Skeletal muscle tissue (tissue), 4 donors: ENCODE results near the gene AKAP5. TPM values are rescaled to one million over a fixed set of nuclear protein-coding genes. Genes with fewer than 3 reads are reported as not detected.

Source experiments
- H3K27ac ChIP-seq: one replicate; pipeline ENCODE4 v1.7.0; 2013; ENCODE audit warnings: mild to moderate bottlenecking, low read depth, low read length, inconsistent platforms
- H3K27me3 ChIP-seq, 3 donors: one replicate each; pipeline ENCODE4 v1.7.0; 2013; ENCODE audit warnings: low read length in 3 of 3; ENCODE audit not compliant: control insufficient read depth in 3 of 3, insufficient read depth in 3 of 3
- H3K36me3 ChIP-seq, 3 donors: one replicate each; pipeline ENCODE4 v1.7.0; 2013; ENCODE audit warnings: low read length in 3 of 3; ENCODE audit not compliant: control insufficient read depth in 3 of 3, insufficient read depth in 3 of 3
- H3K4me1 ChIP-seq, 3 donors: one replicate each; pipeline ENCODE4 v1.7.0; 2013; ENCODE audit warnings: low read length in 3 of 3, mild to moderate bottlenecking in 3 of 3; ENCODE audit not compliant: control insufficient read depth in 3 of 3, insufficient read depth in 3 of 3
- H3K4me3 ChIP-seq, 3 donors: one replicate each; pipeline ENCODE4 v1.7.0; 2013; ENCODE audit warnings: low read length in 3 of 3
- H3K9ac ChIP-seq, 3 donors: one replicate each; pipeline ENCODE4 v1.7.0; 2013; ENCODE audit warnings: low read length in 3 of 3, mild to moderate bottlenecking in 3 of 3, moderate library complexity in 2 of 3, low read depth in 1 of 3
- H3K9me3 ChIP-seq, 3 donors: one replicate each; pipeline ENCODE4 v1.7.0; 2013; ENCODE audit warnings: low read length in 3 of 3; ENCODE audit not compliant: control insufficient read depth in 3 of 3
- total RNA-seq: library from RNA; depleted of rRNA; stranded (reverse); fragments of >200 nt; gene quantifications from one replicate; pipeline ENCODE4 v1.2.3, GENCODE V29; 2014
- donor health status: Osteomylitis.

The AKAP5 gene
- total RNA-seq, 1 donor from 2014 or later: 0.52 TPM

DNA sequence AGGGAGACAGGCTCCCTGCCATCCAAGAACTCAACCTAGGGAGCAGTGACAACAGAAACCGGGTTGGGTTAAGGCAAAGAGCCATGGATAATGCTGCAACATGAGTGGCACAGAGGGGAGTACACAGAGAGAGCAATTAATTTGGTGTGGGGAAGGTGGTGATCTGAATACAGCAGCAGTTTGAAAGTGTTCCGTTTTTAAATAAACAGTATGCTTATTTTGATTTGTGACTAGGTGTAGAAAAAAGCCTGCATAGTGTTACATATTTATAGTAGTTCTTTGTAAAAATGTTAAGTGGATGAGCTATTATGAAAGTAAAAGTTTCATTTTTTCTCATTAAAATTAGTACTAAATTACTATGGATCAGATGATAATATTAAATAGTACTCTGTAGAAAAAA lies 8.7 kb downstream of the AKAP5 start:
- Histone ChIP-seq H3K9ac (no peak overlapping the region), H3K36me3 (no peaks in the 10 kb centered on the region)

DNA sequence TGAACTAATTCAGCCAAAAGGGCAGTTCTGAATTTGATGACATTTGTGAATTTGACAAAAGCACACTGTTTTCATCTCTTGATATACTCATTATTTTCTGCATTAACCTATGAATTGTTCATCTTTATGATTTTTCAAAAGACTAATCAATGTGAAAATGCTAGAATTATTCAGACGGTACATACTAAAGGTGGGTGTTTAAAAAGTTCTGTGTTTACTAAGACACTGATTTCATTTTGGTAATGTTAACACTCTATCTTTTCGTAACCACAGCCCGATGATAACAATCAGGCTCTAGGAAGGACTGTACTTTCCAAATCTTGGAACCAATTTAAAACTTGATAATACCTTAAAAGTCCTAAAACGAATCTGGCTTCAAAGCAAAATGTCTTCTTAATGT lies 9.4 kb downstream of the AKAP5 start:
- Histone ChIP-seq H3K4me3 (no peak overlapping the region), H3K9ac (no peak overlapping the region), H3K36me3 (no peaks in the 10 kb centered on the region), H3K27me3 (no peaks in the 10 kb centered on the region), H3K27ac (no peak overlapping the region), H3K9me3 (no peaks in the 10 kb centered on the region), H3K4me1 (no peaks in the 10 kb centered on the region)

More for the DNA sequence above, 8.7 kb downstream of the AKAP5 start:
- H3K4me1 ChIP-seq: no peaks in the 10 kb centered on the region
- no peak overlapping the region for H3K4me3 ChIP-seq
- no peaks in the 10 kb centered on the region for H3K27me3 ChIP-seq
- no peak overlapping the region for H3K27ac ChIP-seq
- H3K9me3 ChIP-seq: no peaks in the 10 kb centered on the region

DNA sequence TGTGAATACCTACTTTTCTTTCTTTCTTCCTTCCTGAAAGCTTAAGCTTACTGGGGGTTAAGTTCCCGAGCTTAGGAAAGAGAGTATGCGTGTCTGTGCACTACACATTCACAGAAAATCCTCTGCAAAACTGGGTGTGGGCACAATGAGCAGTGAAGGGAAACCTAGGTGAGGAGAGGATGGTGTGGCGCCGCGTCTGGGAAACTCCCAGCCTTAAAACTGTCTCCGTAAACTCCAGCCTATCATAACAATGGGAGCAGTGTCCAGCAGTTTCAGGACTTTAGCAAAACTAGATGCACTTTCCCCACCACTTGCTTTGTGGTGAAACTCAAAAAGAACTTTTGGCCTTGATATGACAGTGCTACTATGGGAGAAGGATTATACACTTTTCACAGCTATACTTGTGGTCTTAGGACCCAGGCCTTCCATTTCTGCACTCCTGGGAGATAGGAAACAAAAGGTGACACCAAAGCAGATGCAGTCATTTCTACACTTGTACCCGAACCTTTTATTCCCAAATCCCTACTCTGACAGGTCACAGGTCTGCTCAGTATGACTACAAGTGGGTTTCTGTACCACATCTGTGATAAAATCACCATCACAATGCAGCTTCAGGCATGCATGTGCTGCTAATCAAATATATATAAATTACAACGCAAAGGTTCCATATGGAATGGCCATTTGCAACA lies 10.4 kb downstream of the AKAP5 start:
- H3K4me3 ChIP-seq: no peak overlapping the region

DNA sequence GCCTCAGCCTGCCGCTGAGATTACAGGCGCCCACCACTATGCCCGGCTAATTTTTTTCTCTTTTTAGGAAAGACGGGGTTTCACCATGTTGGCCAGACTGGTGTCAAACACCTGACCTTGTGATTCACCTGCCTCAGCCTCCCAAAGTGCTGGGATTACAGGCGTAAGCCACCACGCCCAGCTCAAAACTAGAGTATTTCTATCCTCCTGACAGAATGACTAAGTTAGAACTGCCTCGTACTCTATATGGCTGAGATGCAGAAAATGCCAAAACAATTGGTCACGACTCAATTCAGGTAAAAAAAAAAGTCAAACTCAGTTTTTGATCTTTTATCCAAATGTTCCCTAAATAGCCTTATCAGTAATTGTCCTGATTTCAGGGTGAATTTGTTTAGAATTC lies 11.1 kb downstream of the AKAP5 start:
- H3K27me3 ChIP-seq: no peaks in the 10 kb centered on the region
- no peak overlapping the region for H3K4me3 ChIP-seq
- no peak overlapping the region for H3K9ac ChIP-seq
- H3K4me1 ChIP-seq: no peaks in the 10 kb centered on the region
- H3K27ac ChIP-seq: no peak overlapping the region
- H3K36me3 ChIP-seq: no peaks in the 10 kb centered on the region
- H3K9me3 ChIP-seq: no peaks in the 10 kb centered on the region

More for the DNA sequence above, 10.4 kb downstream of the AKAP5 start:
- no peak overlapping the region for H3K9ac ChIP-seq
- H3K9me3 ChIP-seq: no peaks in the 10 kb centered on the region
- H3K27ac ChIP-seq: no peak overlapping the region
- no peaks in the 10 kb centered on the region for H3K27me3 ChIP-seq
- no peaks in the 10 kb centered on the region for H3K36me3 ChIP-seq
- no peaks in the 10 kb centered on the region for H3K4me1 ChIP-seq

DNA sequence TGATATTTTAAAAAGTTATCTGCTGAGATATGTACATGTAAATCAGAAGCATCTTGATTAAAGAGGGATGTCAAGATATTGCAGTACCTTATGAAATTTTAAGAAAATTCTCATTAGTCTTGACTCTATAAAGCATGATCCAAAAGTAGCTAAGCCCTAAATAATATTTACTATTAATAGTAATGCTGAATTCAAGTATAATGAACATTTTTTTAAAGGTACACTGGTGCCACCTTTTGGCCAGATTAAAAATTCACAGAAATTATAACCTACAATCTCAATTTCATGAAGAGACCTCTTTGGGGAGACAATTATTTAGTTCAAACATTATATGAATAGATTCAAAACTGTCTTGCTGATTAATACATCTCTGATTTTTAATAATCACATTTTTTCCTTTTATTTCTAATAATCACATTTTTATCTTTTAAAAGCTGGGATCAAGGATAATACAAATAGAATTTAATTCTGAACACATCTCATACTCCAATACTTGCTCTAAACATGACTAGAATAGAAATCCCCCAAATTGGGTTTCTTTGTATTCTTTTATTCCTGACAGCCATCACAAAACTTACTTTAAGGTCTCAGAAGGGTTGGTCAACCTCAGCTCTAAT lies 13.4 kb downstream of the AKAP5 start:
- no peaks in the 10 kb centered on the region for H3K4me1 ChIP-seq
- no peaks in the 10 kb centered on the region for H3K27me3 ChIP-seq
- no peak overlapping the region for H3K4me3 ChIP-seq
- no peak overlapping the region for H3K27ac ChIP-seq
- H3K36me3 ChIP-seq: no peaks in the 10 kb centered on the region
- H3K9me3 ChIP-seq: no peaks in the 10 kb centered on the region
- H3K9ac ChIP-seq: no peak overlapping the region

DNA sequence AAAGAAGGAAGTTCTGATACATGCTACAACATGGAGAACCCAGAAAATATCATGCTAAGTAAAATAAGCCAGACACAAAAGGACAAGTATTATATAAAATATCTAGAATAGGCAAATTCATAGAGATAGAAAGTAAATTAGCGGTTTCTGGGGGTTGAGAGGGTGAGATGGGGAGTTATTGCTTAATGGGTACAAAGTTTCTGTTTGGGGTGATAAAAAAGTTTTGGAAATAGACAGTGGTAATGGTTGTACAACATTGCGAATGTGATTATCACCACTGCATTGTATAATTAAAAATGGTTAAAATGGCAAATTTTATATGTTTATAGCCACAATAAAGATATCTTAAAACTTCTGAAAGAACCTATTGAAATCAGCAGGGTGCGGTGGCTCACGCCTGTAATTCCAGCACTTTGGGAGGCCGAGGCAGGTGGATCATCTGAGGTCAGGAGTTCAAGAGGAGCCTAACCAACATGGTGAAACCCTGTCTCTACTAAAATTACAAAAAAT lies 23.3 kb downstream of the AKAP5 start:
- Histone ChIP-seq H3K27me3 (no peaks in the 10 kb centered on the region), H3K9me3 (no peaks in the 10 kb centered on the region), H3K4me1 (peaks cover 2 to 6% (median 4%) of the 10 kb centered on the region in 3 donors), H3K36me3 (peaks cover 2 to 22% (median 17%) of the 10 kb centered on the region in 3 donors), H3K27ac (no peak overlapping the region), H3K9ac (no peak overlapping the region), H3K4me3 (no peak overlapping the region)

DNA sequence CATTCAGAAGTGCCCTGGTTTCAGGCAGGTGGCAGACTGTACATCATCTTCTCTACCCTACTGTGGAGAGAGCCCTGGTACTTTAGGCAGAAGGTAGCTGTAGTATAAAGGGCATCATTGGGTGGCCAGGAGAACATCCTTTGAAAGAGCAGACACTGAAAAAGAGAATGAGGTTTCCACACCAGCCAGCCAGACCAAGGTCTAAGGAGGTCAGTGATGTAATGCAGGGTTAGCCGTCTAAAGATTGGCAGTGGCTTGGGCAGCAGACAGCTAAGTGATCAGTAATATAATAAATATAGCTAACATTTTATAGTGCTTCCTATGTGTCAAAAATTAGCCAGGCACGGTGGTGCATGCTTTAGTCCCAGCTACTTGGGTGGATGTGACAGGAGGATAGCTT lies 26.3 kb downstream of the AKAP5 start:
- Histone ChIP-seq H3K36me3 (peaks cover 2 to 17% (median 16%) of the 10 kb centered on the region in 3 donors), H3K27ac (no peak overlapping the region)

DNA sequence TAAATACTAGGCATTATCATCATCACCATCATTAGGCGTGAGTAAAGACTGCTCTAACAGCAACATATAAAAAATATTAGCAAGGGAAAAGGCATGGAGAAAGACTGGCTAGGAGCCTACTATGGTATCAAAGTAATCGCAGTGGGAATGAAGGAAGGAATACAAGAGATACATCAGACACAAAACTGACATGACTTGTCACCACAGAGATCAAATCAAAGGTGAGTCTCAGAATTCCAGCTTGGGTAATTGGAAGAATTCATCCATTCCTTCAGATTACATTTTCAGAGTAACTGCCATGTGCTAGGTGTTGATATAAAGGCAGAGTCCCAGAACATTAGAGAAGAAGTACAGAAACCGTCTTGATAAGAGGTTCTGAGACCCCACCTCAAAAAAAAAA lies 28.2 kb downstream of the AKAP5 start:
- Histone ChIP-seq H3K4me3 (no peak overlapping the region), H3K27me3 (no peaks in the 10 kb centered on the region), H3K27ac (no peak overlapping the region), H3K9me3 (no peaks in the 10 kb centered on the region), H3K4me1 (peaks cover 0 to 11% (median 10%) of the 10 kb centered on the region in 3 donors), H3K9ac (no peak overlapping the region), H3K36me3 (peaks cover 0 to 1% (median 0%) of the 10 kb centered on the region in 3 donors)

More for the DNA sequence above, 26.3 kb downstream of the AKAP5 start:
- Histone ChIP-seq H3K4me1 (peaks cover 2 to 6% (median 4%) of the 10 kb centered on the region in 3 donors), H3K9me3 (no peaks in the 10 kb centered on the region), H3K4me3 (no peak overlapping the region), H3K27me3 (no peaks in the 10 kb centered on the region), H3K9ac (no peak overlapping the region)

DNA sequence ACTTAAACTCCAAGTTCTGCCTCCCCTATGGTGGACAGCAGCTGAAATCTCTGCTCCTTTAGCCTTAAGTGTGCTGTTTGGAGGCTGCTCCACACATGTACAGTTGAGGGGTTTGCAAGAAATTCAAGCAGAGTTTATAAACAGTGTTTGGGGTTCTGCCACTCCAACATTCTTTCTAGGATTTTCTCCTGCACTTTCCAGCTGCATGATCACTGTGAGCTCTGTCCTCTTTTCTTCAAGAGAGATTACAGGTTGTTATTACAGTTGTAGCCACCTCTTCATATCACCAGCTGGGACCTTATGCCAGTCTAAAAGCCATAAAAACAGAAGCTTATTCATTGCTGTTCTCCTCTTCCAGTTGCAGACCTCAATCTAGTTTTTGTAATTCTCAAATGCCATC lies 30.0 kb downstream of the AKAP5 start:
- Histone ChIP-seq H3K9me3 (no peaks in the 10 kb centered on the region), H3K4me3 (no peak overlapping the region), H3K27ac (no peak overlapping the region), H3K27me3 (no peaks in the 10 kb centered on the region), H3K36me3 (no peaks in the 10 kb centered on the region), H3K4me1 (peaks cover 0 to 15% (median 10%) of the 10 kb centered on the region in 3 donors), H3K9ac (no peak overlapping the region)

DNA sequence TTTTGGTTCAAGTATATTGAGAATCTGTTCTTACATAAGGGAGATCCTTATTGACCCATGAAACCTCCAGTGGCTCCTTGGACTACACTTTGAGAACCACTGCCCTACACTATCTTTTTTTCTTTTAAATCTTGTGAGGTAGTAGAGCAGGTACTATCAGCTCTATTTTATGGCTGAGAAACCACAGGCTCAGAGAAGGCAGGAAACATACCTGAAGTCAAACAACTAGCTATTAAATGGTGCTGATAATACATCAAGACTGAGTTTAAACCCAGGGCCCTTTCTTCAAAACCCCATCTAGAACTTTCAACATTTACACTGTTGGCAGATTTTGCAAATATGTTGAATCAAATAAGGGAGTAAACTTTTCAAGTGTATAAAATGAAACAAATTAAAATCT lies 31.5 kb downstream of the AKAP5 start:
- Histone ChIP-seq H3K9ac (no peak overlapping the region), H3K9me3 (no peaks in the 10 kb centered on the region), H3K27ac (no peak overlapping the region), H3K36me3 (no peaks in the 10 kb centered on the region), H3K4me3 (no peak overlapping the region), H3K27me3 (no peaks in the 10 kb centered on the region), H3K4me1 (peaks cover 8 to 22% (median 11%) of the 10 kb centered on the region in 3 donors)
